ENCODE measurements around the gene MEMO1.

DNA sequence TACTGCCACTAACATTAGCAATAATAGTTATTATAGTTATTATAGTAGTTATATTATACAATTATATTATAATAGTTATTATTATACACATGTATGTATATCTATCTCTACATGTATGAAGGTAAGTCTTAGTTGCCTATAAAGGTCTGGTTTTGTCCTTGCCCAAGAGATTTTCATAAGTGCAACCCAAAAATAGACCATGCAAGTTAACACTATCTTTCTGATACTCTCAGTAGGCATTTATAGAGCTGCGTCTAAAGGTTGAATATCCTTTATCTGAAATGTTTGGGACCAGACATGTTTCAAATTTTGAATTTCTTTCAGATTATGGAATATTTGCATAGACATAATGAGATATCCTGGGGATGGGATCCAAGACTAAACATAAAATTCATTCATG, 175.4 kb downstream of the MEMO1 start:
- TF ChIP-seq, protein P1, sequence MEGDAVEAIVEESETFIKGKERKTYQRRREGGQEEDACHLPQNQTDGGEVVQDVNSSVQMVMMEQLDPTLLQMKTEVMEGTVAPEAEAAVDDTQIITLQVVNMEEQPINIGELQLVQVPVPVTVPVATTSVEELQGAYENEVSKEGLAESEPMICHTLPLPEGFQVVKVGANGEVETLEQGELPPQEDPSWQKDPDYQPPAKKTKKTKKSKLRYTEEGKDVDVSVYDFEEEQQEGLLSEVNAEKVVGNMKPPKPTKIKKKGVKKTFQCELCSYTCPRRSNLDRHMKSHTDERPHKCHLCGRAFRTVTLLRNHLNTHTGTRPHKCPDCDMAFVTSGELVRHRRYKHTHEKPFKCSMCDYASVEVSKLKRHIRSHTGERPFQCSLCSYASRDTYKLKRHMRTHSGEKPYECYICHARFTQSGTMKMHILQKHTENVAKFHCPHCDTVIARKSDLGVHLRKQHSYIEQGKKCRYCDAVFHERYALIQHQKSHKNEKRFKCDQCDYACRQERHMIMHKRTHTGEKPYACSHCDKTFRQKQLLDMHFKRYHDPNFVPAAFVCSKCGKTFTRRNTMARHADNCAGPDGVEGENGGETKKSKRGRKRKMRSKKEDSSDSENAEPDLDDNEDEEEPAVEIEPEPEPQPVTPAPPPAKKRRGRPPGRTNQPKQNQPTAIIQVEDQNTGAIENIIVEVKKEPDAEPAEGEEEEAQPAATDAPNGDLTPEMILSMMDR (conservative IDR thresholded peaks at IDR 0.05; ENCODE audit: low read depth, low read length), result no peak
- TF ChIP-seq EZH2 (IDR thresholded peaks at IDR 0.05; ENCODE audit: borderline replicate concordance, low read depth, low read length, poor library complexity, severe bottlenecking), result no peak
